ENCODE results near the gene DUSP2.

DUSP2 gene

DNA sequence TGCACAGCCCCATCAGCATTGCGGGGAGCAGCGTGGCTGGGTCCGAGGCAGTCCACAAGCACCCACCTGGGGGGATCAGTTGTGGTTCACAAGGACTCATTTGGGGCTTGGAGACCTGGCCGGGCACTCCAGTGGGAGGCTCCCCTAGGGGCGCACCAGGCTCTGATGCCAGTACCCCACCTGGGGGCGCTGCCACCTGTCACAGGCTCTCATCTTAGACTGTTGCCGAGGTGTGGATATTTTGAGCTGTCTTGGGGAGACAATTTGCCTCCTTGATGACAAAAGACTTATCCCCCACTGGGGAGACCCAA is 31.9 kb downstream of the DUSP2 start:
- DNase-seq = no peak

DNA sequence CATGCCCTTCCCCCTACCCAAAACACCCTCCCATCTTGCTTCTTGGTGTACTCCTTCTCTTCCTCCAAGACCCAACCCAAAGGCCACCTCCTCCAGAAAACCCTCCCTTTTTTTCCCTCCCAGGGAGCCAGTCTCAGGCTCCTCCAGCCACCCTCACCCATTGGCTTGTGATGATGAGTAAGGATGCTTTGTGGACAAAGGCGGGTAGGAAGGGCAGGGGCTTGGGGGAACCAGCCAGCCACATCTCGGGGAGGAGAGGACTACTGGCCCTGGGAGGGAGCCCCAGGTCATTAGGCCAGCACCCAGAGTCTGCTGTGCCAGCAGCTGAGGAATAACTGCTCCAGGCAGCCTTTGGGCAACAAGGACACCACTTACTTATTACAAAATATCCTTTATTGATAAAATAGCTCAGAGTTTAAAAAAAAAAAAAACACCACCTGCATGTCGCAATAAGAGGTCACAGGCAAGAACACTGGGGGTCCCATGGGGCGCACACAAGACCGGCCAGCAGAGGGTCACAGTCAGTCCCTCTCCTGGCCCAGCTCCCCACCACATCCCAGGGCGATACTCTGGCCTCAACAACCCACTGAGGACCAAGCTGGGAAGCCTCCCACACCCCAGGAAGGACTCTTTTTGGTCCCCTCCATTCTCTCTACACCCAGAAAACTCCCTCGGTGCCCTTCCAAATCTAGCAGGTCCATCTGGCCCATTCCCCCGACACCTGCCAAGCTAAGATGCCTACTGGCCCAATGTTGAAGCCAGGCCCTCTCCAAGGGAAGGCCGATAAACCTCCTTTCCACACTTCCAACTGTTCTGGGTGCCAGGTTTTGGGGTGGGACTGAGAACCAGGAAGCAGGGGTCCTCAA is 32.5 kb downstream of the DUSP2 start:
- no peak for DNase-seq

DNA sequence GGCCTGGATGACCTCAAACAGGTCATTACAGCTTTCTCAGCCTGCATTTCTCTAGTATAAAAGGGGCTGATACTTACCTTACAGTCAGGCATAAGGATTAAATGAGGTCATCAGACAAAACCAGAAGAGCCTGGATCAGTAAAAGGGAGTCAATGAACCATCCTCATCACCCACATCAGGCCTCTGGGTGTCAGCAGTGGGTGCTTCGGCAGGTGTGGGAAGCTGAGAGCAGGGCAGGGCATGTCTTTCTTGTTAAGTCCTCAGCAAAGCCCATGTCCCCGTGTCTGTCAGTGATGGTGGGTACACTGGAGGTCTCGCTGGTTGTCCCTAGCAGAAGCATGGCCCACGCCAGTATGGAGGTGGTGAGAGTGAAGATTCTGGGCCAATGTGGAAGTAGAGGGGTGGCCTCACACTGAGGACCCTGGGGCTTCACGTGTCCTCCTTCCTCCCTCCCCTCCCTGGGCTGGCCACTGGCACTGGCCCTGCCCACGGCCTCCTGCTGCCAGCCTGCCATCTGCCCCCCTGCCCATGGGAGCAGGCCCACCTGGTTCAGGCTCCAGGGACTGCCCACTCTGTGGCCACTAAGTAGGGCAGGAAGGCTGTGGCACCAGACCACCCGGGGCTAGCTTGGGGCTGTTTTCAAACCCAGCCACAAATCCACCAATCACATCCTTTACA is 33.3 kb downstream of the DUSP2 start:
- DNase-seq = no peak

DNA sequence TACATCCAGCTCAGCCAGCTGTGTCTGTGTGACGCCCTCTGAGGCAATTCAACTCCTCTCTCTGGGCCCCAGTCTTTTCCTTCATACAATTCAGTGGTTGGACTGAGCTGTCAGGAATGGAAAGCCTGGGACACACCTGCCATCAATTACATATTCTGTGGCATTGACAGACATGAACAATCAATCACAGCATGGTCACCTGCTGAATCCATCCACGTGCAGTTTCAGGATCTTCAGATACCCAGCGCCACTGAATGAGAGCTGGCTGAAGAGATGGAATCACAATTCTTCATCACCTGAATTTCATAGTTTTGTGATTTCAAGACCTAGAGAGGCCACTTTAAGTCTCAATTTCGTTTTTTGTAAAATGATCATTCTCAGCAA is 34.0 kb downstream of the DUSP2 start:
- no peak for DNase-seq

DNA sequence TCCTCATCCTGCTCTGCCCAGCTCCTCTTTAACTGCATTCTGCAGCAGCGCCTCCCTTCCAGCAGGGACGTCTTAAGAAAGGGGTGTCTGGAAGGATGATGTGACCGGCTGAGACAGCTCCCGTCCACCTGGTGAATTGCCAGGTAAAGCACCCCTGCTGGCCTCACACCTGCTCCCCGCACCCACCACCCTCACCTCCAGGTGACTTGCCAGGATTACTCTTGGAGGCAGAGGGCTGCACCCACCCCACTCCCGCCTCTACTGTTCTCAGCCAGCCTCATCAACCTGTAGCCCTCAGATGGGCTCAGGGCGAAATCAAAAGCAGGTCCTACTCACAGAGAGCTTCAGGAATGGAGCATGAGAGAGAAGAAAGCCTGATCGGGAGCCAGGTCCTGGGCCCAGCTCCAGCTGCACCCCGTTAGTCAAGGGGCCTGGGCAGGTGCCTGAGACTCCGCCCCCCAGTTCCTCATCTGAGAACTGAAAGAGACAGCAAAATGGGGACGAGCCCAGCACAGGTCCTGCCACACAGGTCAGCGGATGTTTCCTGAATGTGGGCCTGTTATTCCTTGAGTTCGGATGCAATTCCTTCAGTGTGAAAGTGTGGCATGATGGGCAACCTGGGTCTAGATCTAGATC is 34.5 kb downstream of the DUSP2 start:
- DNase-seq = no peak

DNA sequence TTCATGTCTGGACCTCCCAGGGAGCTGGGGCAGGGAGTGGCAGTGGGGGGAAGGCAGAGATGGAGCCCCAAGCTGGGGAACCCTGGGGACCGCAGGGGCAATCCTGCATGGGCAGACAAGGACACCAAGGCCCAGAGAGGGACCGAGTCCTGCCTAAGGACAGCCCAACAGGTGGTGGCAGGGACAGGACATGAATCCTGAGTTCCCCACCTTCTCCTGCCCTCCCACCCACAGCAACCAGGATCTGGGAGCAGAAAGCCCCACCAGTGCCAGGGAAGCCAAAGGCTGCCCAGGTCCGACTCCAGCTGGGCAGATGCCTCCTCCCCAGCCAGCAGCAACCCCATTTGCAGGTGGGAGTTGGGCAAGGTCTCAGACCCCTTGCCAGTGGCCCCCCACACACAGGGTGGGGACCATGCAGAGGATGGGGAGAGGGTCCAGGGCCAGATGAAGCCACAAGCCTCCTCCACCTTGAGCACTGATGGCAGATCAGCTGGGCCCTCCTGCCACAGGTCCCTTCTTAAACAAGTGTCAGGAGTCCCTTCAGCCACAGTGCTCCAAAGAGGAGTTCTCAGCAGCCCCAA is 35.2 kb downstream of the DUSP2 start:
- DNase-seq = no peak

DNA sequence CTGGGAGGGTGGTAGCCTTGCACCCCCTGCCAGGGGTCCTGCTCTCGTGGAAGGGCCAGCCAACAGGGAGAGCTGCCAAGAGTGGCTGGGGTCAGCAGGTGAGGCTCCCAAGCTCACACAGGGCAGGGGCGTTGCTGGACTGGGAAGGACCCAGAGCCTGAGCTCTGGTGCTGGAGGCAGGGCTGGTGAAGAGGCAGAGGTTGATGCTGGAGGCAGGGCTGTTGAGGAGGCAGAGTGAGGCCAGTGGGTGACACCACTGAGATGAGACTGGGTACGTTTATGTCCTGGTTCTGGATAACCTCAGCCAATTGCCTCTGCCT is 35.9 kb downstream of the DUSP2 start:
- DNase-seq = no peak

DNA sequence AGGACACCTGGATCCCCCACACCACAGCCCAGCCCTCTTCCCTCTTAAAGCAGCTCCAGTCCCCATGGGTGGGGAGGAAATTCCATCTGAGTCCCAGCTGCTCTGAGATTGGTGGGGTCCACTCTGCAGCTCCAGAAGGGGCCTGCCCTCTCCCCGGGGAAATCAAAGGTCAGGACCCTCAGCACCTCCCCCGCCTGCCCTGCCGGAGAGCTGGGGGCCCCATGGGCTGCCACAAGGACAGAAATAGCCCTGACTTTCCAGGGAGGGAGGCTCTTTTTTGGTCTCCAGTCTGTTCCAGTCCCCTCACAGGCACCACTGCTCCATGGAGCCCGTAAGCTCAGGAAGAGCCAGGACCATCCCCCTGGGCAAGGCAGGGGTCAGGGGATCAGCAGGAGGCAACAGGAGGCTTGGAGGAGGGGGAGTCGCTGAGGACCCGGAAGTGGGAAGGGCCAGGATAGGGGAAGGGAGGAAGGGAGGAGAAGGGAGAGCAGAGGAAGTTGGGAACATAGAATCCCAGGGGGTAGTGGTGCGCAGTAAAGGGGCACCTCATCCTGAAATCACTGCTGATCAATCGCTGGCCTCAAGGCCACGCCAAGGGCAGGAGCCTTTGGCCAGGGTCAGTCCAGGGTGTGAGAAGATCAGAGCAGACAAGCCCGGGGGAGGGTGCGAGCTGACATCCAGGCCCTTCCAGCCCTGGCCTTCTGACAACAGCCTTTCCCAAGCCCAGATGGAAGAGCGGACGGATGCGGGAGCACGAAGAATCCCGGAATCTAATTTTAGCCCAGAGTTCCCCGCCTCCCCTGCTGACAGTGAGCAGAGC is 36.5 kb downstream of the DUSP2 start:
- DNase-seq = no peak

DNA sequence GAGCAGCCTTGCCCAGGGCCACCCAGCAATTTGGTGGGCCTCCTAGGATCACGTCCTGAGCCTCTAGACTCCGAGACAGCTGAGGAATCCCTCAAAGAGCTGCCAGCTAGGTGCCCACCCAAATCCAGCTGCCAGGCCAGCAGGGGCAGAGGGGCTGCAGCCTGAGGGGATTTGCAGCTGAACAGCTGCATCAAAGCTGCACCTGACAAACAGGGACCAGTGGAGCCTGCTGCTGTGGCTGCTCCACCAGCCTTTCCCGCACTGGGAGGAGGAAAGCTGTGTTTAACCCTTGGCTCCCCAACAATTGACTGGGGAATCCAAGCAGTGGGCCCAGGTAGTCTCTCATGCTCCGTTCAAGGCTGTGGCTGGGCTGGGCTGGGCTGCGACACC is 37.1 kb downstream of the DUSP2 start:
- no peak for DNase-seq

DNA sequence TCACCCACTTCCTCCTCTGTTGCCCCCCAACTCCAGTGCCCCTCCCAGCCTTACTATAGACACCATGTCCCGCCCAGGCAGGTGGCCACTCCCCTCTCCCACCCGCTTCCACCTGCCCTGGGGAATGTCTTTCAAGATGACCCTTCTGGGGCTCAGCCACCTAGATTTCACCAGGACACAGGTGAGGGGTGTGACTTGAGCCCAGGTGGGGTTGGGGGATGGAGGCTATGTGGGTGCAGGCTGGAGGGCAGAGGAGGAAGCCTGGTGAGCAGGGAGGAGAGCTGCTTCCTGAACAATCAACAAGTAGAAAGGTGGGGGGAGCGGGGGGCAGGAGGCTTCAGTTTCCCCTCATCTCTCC is 37.6 kb downstream of the DUSP2 start:
- no peak for DNase-seq

DNA sequence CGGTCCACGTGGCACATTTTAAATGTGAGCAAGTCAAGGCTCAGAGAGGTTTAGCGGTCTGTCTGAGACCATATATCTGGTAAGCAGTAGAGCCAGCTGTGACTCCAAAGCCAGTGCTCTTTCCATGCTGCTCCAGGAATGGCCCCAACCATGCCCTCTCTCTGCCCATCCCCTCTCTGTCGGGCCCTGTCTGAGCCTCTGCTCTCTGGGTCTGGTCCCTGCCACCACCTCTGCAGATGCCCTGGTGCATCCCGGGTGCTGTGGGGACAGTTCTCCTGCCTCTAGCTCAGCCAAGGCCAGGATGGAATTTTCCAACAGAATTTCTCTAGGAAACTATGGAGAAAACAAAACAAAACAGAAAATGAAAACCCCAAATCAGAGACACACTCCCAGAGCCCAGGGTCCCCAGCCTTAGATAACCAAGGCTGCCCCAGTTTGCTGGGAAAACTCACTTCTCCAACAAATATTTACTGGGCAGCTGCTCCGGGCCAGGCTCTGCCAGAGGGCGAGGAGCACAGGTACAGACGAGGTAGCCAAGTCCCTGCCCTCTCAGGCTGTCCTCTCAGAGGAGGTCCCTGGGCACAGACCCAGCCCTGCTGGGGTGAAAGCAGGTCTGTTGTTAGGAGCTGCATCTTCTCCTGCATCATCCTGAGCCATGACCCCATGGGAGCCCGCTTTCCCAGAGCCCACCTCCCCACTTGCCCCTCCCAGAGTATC is 38.1 kb downstream of the DUSP2 start:
- DNase-seq = no peak

DNA sequence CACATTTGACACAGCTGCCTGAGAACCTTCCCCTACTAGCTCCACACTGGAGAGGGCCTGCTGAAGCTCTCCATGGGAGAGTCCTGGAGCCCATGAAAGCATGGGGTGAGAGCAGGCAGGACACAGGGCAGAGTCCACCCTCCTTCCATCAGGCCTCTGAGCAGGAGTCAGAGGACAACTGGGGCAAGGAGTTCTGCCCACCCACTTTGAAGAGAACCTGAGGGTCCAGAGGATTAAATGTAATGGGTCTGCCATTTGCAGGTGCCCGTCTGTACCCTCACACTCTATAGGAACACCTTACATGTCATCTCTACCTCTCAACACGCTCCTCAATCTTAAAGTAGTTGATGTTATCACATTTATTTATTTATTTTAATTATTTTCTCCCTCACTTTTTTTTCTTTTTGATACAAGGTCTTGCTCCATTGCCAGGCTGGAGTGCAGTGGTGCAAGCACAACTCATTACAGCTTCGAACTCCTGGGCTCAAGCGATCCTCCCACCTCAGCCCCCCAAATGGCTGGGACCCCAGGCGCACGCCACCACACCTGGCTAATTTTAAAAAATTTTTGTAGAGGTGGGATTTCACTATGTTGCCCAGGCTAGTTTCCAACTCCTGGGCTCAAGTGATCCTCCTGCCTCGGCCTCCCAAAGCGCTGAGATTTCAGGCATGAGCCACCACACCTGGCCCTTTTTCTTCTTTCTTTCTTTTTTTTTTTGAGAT is 39.1 kb downstream of the DUSP2 start:
- no peak for DNase-seq

DNA sequence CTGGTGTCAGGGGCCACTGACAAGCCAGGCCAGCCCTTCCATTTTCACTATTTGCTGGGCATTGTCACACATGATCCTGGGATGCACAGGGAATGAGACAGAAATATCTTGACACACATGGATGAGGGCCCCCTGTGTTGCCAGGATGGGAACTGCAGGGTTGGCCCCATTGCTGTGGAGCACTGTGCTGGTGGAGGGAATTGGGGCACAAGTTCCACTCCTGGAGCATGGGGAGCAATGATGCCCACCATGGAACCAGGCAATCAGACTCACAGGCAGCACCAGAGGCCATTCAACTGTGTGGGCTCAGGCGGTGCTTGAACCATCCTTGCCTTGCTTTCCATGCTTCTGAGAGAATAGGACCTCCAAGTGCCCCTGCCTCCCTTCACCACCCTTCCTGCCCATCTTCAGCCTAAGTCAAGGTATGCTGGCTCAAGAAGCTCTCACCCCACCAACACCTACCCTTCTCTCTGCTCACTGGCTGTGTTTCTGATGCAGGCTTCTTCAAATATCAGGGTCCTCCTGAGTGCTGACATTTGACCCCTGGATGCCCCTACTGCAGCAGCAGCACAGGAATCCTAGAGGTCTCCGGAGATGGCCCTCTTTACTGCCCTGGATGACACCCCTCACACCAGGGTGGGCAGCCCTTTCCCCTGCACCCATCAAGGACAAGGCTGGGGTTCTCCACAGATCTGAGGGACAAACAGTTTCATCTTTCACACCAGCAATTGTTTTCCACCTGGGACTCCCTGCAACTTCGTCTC is 39.9 kb downstream of the DUSP2 start:
- no peak for DNase-seq

DNA sequence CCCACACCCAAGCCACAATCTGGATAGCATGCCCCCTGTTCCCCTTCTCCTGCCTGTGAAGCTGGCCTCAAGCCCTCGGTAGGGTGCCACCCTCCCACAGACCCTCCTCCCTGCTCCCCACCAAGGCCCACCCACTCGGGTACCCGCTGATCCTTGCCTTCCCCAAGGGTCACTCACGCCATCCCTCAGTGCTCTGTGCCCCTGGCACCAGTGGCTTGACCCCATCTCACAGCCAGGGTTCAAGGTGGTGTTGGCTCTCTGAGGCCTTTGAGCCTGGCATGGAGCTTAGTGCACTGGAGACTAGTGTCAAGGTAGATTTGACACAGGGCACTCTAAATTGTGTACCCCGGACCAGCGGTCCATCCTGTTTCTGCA is 40.8 kb downstream of the DUSP2 start:
- no peak for DNase-seq

DNA sequence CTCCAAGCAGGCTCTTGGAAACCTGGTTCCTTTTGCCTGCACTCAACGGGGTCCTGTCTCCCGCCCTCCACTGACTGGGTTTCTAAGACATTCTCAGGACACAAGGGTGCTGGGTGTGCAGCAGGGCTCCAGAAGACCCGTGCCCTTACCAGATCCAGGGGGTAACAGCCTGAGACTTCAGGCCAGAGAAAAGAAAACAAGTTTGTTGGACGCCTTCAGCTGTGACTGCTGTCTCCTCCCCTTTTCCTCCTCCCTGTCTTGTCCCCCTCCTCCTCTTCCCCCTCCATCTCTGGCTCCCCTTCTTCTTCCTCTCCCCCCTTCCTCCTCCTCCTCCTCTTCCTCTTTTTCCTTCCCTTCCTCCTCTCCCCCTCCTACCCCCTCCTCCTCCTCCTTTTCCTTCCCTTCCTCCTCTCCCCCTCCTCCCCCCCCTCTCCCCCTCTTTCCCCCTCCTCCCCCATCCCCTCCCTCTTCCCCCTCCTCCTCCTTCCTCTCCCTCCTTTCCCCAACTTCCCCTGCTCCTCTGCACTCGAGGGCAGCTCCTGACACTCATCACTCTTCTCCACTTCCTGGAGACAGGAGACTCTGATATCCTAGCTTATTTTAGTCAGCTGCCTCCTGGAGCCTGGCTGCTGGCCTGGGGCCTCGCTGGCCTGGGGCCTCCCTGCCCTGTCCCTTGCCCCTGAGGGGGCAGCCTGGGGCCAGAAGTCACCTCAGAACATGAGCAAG is 41.3 kb downstream of the DUSP2 start:
- no peak for DNase-seq

DNA sequence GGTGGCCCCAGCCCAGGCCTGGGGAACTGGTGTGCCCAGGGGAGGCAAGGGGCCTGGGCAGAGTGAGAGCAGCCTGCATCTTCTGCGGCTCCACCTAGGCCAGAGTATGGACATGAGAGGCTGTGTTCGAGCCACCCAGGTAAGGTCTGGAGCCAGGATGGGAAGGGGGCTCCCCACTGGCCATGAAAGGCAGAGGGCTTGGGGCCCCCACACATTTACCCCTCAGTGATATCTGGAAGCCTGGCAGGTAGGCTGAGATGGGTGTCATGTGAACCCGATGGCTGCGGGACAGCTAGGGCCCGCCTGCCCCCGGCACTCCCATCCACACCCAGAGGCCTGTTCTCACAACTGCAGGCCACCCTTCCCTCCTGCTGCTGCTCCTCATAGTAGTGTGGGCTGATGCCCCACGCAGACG is 42.0 kb downstream of the DUSP2 start:
- DNase-seq = no peak

DNA sequence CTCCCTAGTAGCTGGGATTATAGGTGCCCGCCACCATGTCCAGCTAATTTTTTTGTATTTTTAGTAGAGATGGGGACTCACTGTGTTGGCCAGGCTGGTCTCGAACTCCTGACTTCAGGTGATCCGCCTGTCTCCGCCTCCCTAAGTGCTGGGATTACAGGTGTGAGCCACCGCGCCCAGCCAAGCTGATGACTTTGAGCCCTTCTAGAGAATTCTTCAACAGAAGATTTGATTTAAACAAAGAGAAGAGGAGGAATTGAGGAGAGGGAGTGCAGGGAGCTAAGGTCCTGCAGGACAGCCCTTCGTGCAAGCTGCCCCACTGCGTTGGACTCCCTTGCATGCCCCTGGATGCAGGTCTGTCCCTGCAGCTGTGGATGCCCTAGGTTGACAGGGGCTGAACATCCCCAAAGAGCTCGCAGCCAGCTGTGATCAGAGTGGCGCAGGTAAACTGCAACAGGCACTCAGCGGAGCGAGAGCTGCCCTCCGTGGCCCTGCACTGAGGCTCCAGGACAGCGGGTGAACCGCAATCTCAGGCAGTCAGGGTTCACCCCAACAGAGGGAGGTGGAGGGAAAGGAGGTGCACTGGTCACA is 42.5 kb downstream of the DUSP2 start:
- no peak for DNase-seq

DNA sequence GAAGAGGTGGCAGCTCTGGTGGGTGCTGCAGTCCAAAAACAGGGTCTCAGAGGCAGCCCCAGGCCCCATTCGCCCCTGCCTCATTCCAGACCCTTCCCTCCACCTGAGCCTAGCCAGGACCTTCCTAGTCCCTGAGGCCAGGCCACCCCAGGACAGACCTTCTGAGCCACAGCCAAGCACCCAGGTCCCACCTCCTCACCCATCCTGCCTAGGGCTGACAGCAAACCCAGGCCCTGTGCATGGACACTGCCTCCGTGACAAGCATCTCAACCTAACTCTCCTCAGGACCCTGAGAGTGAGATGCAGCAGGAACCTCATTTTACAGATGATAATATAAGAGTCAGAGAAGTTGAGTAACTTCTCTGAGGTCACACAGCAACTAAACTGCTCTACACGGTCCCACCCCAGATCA is 44.3 kb downstream of the DUSP2 start:
- no peak for DNase-seq

DNA sequence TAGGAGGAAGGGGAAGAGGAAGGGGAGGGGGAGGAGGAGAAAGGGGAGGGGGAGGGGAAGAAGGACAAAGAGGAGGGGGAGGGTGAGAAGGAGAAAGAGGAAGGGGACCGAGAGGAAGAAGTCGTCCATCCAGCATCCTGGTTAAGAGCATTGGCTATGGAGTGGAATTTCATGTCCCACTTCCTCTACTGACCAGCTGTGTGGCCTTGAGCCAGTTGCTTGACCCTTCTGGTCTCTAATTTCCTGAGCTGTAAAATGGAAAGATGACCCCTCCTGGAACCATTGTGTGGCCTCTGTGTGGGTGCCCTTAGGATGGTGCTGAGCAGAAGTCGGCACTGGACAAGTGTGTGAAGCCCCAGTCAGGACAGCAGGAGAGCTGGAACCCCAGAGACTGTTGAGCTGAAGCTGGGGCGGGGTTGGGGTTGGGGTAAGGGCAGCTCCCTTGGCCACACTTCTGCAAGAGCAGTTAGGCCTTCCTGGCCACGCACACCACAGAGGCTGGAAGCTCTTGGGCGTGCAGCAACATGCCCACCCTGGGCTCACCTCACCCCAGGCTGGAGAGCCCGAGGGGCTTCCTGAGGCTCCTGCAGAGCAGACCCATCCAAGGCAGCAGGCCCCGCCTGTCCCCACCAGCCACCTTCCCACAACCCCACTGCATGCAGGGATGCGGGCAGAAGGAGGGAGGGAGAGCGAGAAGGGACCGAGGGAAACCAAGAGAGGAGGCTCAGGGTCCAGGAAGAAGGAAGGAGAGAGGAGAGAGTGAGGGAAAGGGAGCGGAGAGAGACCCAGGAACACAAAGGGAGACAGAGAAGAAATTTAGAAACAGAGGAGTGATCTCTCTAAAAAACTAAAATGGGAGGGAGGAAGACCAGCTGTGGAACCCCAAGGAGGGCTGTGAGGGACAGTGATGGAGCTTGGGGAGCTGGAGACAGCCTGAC is 45.1 kb downstream of the DUSP2 start:
- DNase-seq = no peak
